ENCODE data around the gene TPP1. TPM values are rescaled to one million over a fixed set of nuclear protein-coding genes. Genes with fewer than 3 reads are reported as not detected.

TPP1 gene
- total RNA-seq, 1 donor from 2014 or later: 37.7 TPM

GRCh38 chr11:6625832-6626420, 6.7 kb upstream of the TPP1 start:
- DNase-seq: no peak
- H3K4me1 Mint-ChIP-seq (ENCODE audit: low read depth, unreplicated experiment): no peaks in the 10 kb centered on the region
- no peak overlapping the region for H3K27ac Mint-ChIP-seq (ENCODE audit: unreplicated experiment)

GRCh38 chr11:6625156-6625831, 6.1 kb upstream of the TPP1 start:
- peaks cover 7% of the 10 kb centered on the region for H3K27me3 Mint-ChIP-seq (ENCODE audit: unreplicated experiment)
- no peak overlapping the region for H3K27ac Mint-ChIP-seq (ENCODE audit: unreplicated experiment)
- H3K4me3 Mint-ChIP-seq (ENCODE audit: unreplicated experiment): no peak overlapping the region
- H3K9me3 Mint-ChIP-seq (ENCODE audit: unreplicated experiment): peaks cover 2% of the 10 kb centered on the region
- peaks cover 21% of the 10 kb centered on the region for H3K36me3 Mint-ChIP-seq (ENCODE audit: unreplicated experiment)
- no peak for DNase-seq
- no peaks in the 10 kb centered on the region for H3K4me1 Mint-ChIP-seq (ENCODE audit: low read depth, unreplicated experiment)
- TF ChIP-seq CTCF (IDR thresholded peaks at IDR 0.05; ENCODE audit: partially characterized antibody, unreplicated experiment): no peak

More at GRCh38 chr11:6625832-6626420, 6.7 kb upstream of the TPP1 start:
- H3K36me3 Mint-ChIP-seq (ENCODE audit: unreplicated experiment): peaks cover 21% of the 10 kb centered on the region
- peaks cover 11% of the 10 kb centered on the region for H3K27me3 Mint-ChIP-seq (ENCODE audit: unreplicated experiment)
- TF ChIP-seq CTCF (IDR thresholded peaks at IDR 0.05; ENCODE audit: partially characterized antibody, unreplicated experiment): no peak
- H3K9me3 Mint-ChIP-seq (ENCODE audit: unreplicated experiment): peaks cover 2% of the 10 kb centered on the region
- H3K4me3 Mint-ChIP-seq (ENCODE audit: unreplicated experiment): no peak overlapping the region

GRCh38 chr11:6623391-6624363, 4.5 kb upstream of the TPP1 start:
- H3K9me3 Mint-ChIP-seq (ENCODE audit: unreplicated experiment): peaks cover 2% of the 10 kb centered on the region
- DNase-seq: no peak
- TF ChIP-seq CTCF (IDR thresholded peaks at IDR 0.05; ENCODE audit: partially characterized antibody, unreplicated experiment): no peak
- peaks cover 2% of the 10 kb centered on the region for H3K27me3 Mint-ChIP-seq (ENCODE audit: unreplicated experiment)
- H3K4me3 Mint-ChIP-seq (ENCODE audit: unreplicated experiment): no peak overlapping the region
- no peaks in the 10 kb centered on the region for H3K4me1 Mint-ChIP-seq (ENCODE audit: low read depth, unreplicated experiment)
- H3K36me3 Mint-ChIP-seq (ENCODE audit: unreplicated experiment): peaks cover 12% of the 10 kb centered on the region
- H3K27ac Mint-ChIP-seq (ENCODE audit: unreplicated experiment): no peak overlapping the region

- Mint-ChIP-seq H3K4me1 (ENCODE audit: low read depth, unreplicated experiment) (no peaks in the 10 kb centered on the region), H3K27ac (ENCODE audit: unreplicated experiment) (no peak overlapping the region), H3K9me3 (ENCODE audit: unreplicated experiment) (no peaks in the 10 kb centered on the region), H3K36me3 (ENCODE audit: unreplicated experiment) (peaks cover 7% of the 10 kb centered on the region), H3K4me3 (ENCODE audit: unreplicated experiment) (no peak overlapping the region), H3K27me3 (ENCODE audit: unreplicated experiment) (no peaks in the 10 kb centered on the region)
- TF ChIP-seq CTCF (IDR thresholded peaks at IDR 0.05; ENCODE audit: partially characterized antibody, unreplicated experiment): no peak
- DNase-seq: no peak
These were observed 3.3 kb upstream of the TPP1 start for GRCh38 chr11:6622261-6623171.
